SH-SY5Y (cell line): ENCODE measurements around the gene EXOC2.

ENCODE experiments used
- GATA2 ChIP-seq: IDR thresholded peaks from 2 replicates; pipeline ENCODE4 v1.6.1; 2011; ENCODE audit warnings: mild to moderate bottlenecking, low read depth, low read length
- GATA3 ChIP-seq: IDR thresholded peaks from 2 replicates; pipeline ENCODE4 v1.6.1; 2011; ENCODE audit warnings: low read depth, mild to moderate bottlenecking, low read length, moderate library complexity

DNA sequence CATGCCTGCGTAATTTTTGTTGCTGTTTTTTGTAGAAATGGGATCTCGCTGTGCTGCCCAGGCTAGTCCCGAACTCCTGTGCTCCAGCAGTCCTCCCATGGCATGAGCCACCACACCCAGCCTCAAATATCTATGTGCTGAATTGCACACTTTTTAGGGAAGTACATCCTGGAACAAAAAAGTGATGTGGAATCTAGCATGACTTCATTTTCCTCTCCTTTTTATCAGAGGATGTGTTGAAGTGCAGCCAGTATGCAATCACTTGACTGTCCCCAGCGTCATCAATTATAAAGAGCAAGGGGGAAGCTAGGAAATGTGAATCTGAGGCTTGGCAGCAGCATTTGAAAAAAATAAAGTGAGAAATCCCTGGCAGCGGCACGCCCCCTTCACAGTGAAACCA is 6.4 kb upstream of the EXOC2 start:
- TF ChIP-seq GATA2: no peak
- TF ChIP-seq GATA3: no peak
